NCI-H524 (cell line): ENCODE results near the gene RGS4.

Source experiments
- DNase-seq, 2 experiments: peaks; one replicate each; lab custom pipeline; 2025; lab: John Stamatoyannopoulos, UW

RGS4 gene

GRCh38 chr1:163102590-163102989 lies 33.4 kb downstream of the RGS4 start:
- DNase-seq = no peak

DNA sequence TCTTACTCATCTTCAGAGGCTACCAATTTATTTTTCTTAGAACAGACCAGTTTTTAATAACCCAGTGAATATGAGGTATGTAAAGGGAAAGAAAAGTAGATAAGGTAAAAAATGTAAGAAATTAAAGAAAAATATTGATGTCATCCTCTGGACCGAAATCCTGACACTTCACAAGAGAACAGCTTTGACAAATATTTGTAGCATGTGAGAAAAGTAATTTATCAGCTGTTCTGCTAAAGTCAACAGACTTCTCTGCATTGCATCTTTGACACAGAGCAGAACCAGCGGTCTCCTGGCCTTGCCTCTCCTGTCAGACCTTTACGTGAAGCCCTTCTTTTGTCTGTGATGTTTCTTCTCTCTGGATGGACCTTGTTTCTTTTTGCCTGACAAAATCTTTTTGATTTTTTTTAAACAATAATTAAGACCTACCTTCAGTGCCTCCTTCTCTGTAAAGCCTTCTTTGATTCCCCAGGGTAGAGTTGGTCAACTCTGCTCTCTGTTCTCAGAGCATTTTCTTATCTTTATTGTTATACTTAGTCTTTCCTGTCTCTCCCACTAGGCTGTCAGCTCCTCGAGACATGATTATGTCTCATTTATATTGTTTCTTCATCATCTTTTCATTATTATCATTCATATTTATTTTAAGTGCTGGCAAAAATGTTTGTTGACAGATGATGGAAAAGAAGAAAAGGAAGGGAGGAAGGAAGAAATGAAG lies 35.4 kb downstream of the RGS4 start:
- no peak for DNase-seq

DNA sequence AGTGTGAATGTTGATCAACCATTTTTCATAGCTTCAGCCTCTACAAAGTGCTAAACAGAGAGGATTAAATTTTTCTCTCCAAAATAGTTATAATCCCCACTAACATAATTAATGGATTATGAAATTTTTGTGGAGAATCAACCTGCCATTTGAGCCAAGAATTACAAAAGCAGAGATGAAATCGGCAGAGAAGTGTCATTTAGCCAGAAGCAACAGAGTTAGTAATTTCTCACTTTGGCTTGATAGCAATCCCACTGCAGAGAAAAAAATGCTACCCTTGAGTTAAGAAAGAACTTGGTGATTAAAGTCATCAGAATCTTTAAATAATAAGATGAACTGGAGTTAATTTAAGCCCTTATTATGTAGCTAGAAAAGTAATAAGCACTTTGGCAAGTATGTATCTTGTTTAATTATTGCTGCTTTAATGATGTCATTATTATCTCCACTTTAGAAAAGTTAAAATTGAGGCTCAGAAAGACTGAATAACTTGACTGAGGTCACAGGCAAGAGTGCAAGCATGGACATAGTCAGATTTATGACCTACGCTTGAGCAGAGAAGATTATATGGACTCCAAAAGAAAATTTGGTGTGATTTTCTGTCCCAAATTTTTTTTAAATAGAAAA lies 37.3 kb downstream of the RGS4 start:
- DNase-seq = peak; percentile 6 to 40

DNA sequence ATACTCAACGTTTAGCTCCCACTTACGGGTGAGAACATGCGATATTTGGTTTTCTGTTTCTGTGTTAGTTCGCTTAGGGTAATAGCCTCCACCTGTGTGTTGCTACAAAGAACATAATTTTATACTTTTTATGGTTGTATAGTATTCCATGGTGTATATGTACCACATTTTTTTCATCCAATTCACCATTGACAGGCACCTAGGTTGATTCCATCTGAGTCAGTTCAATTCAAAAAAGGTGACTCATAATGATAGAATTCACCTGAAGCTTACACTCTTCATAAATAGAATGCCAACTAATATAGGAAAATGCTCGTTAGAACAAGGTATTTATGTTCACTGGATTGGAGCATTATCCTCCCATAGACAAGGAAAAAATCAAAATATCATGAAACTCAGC lies 38.5 kb downstream of the RGS4 start:
- DNase-seq = no peak

DNA sequence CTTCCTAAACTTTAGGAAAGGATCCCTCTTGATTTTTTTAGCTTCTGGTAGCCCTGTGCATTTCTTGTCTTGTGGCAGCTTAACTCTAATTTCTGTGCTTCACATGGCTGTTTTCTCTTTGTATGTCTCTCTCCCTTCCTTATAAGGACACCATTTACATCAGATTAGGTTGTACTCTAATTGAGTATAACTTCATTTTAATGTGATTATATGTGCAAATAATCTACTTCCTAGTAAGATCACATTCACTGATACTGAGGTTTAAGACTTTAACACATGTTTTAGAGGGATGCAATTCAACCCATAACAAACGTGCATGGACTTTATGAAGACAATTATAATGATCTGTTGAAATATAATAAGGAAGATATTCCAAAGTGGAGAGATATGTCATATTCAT lies 46.7 kb downstream of the RGS4 start:
- DNase-seq = no peak

GRCh38 chr1:163119707-163120106 lies 50.5 kb downstream of the RGS4 start:
- no peak for DNase-seq

DNA sequence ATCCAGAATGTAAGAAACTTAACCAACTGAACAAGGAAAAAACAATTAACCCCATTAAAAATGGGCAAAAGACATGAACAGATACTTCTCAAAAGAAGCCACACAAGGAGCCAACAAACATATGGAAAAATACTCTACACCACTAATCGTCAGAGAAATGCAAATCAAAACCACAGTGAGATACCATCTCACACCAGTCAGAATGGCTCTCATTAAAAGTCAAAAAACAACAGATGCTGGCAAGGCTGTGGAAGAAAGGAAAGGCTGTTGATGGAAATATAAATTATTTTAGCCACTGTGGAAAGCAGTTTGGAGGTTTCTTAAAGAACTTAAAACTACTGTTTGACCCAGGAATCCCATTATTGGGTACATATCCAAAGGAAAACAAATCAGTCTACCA lies 51.2 kb downstream of the RGS4 start:
- DNase-seq = no peak

- DNase-seq = no peak
These were observed 55.7 kb downstream of the RGS4 start for GRCh38 chr1:163124812-163125211.
